CD4-positive, alpha-beta T cell treated with Interleukin-17A for 4 hours (primary cell): ENCODE data around the gene TNC.

Experiments used
- DNase-seq: peaks from one replicate; pipeline ENCODE4 v3.0.0-alpha.2; 2020; ENCODE audit warnings: mixed read lengths

Gene TNC

GRCh38 chr9:115042781-115043509 is 75.0 kb downstream of the TNC start:
- no peak for DNase-seq

- DNase-seq, result no peak
Observed at GRCh38 chr9:115039516-115040120, 78.3 kb downstream of the TNC start.

- DNase-seq, result no peak
Observed at GRCh38 chr9:115038178-115038577, 79.8 kb downstream of the TNC start.

GRCh38 chr9:115036691-115037090 is 81.3 kb downstream of the TNC start:
- no peak for DNase-seq

GRCh38 chr9:115035841-115036612 is 81.9 kb downstream of the TNC start:
- DNase-seq, result no peak

- no peak for DNase-seq
Observed at GRCh38 chr9:115034801-115035200, 83.2 kb downstream of the TNC start.

GRCh38 chr9:115033800-115034199 is 84.2 kb downstream of the TNC start:
- no peak for DNase-seq

- no peak for DNase-seq
Observed at GRCh38 chr9:115032296-115032695, 85.7 kb downstream of the TNC start.

GRCh38 chr9:115030006-115030405 is 88.0 kb downstream of the TNC start:
- DNase-seq, result no peak

- DNase-seq, result no peak
Observed at GRCh38 chr9:115025721-115026120, 92.2 kb downstream of the TNC start.

GRCh38 chr9:115024925-115025535 is 92.9 kb downstream of the TNC start:
- DNase-seq, result no peak

- DNase-seq, result no peak
Observed at GRCh38 chr9:115022760-115023434, 95.1 kb downstream of the TNC start.

- DNase-seq, result no peak
Observed at GRCh38 chr9:115018547-115019435, 99.2 kb downstream of the TNC start.

GRCh38 chr9:115016344-115016743 is 101.6 kb downstream of the TNC start:
- no peak for DNase-seq

GRCh38 chr9:115015018-115015635 is 102.8 kb downstream of the TNC start:
- peak; percentile 10 for DNase-seq

- DNase-seq, result no peak
Observed at GRCh38 chr9:115014438-115014837, 103.5 kb downstream of the TNC start.

GRCh38 chr9:115013998-115014397 is 104.0 kb downstream of the TNC start:
- DNase-seq, result peak; percentile 87

GRCh38 chr9:115012486-115012885 is 105.5 kb downstream of the TNC start:
- no peak for DNase-seq

- DNase-seq, result no peak
Observed at GRCh38 chr9:115010874-115011273, 107.1 kb downstream of the TNC start.

- peak; percentile 13 for DNase-seq
Observed at GRCh38 chr9:115008536-115009270, 109.3 kb downstream of the TNC start.

GRCh38 chr9:115006660-115007059 is 111.3 kb downstream of the TNC start:
- peak; percentile 29 for DNase-seq
